Left ventricle myocardium inferior (tissue), 1 donor: ENCODE data around the gene GRK7. TPM values are rescaled to one million over a fixed set of nuclear protein-coding genes. Genes with fewer than 3 reads are reported as not detected.
"Not testable (repeated sequence)": the region's sequence is repeated elsewhere in the genome, so short reads cannot be mapped to it uniquely, and the experiment has no call there.

Source experiments
- DNase-seq: peaks from one replicate; pipeline ENCODE4 v3.0.0-alpha.2; 2020
- H3K27ac ChIP-seq: fragments of 200-600 bp; replicated peaks from 2 replicates; pipeline ENCODE4 v1.8.0; 2021
- H3K27me3 ChIP-seq: fragments of 200-600 bp; 2 replicates; pipeline ENCODE4 v1.8.0; 2021; ENCODE audit warnings: low read depth
- H3K36me3 ChIP-seq: fragments of 200-600 bp; 2 replicates; pipeline ENCODE4 v1.8.0; 2021
- H3K4me1 ChIP-seq: fragments of 200-600 bp; 2 replicates; pipeline ENCODE4 v1.8.0; 2021
- H3K4me3 ChIP-seq: fragments of 200-600 bp; 2 replicates; pipeline ENCODE4 v1.8.0; 2021; ENCODE audit warnings: mild to moderate bottlenecking, moderate library complexity
- H3K9me3 ChIP-seq: fragments of 200-600 bp; replicated peaks from 2 replicates; pipeline ENCODE4 v1.8.0; 2021
- intact Hi-C: fragments of 100-400 bp; cut with micrococcal nuclease; formaldehyde crosslinking; loops from one replicate; pipeline ENCODE4 v1.11.0; 2022
- total RNA-seq: library from RNA; stranded (reverse); fragmentation: NEBNext Ultra II Directional; extraction: Animal tissue kit (Norgen Biotek cat#: 25700); gene quantifications from one replicate; pipeline ENCODE4 v1.2.1, GENCODE V29; 2021
- TF ChIP-seq, protein P1 (sequence below): fragments of 200-600 bp; IDR thresholded peaks from 2 replicates; pipeline ENCODE4 v1.8.0; 2021; ENCODE audit warnings: antibody characterized with exemption, mild to moderate bottlenecking, borderline replicate concordance
- donor health status: DM: no; HTN: yes; CAD: no; lungs with severe emphysema.

GRK7 gene
- total RNA-seq, 1 donor from 2014 or later = not detected

DNA sequence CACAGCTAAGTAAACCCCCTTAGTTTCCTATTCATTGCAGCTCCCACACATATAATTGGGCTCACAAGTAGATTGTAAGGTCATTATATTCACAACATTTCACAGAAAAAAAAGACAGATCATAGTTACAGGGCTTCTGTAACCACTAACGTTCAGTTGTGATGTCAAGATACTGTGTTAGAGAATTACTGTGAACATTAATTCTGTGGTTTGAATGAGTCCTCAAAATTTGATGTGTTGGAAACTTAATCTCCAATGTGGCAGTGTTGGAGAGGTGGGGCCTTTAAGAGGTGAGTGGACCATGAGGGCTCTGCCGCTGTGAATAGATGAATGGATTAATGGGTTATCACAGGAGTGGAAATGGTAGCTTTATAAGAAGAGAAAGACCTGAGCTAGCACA is 21.3 kb downstream of the GRK7 start:
- TF ChIP-seq, protein P1, sequence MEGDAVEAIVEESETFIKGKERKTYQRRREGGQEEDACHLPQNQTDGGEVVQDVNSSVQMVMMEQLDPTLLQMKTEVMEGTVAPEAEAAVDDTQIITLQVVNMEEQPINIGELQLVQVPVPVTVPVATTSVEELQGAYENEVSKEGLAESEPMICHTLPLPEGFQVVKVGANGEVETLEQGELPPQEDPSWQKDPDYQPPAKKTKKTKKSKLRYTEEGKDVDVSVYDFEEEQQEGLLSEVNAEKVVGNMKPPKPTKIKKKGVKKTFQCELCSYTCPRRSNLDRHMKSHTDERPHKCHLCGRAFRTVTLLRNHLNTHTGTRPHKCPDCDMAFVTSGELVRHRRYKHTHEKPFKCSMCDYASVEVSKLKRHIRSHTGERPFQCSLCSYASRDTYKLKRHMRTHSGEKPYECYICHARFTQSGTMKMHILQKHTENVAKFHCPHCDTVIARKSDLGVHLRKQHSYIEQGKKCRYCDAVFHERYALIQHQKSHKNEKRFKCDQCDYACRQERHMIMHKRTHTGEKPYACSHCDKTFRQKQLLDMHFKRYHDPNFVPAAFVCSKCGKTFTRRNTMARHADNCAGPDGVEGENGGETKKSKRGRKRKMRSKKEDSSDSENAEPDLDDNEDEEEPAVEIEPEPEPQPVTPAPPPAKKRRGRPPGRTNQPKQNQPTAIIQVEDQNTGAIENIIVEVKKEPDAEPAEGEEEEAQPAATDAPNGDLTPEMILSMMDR = no peak
- DNase-seq = no peak
- no peaks in the 10 kb centered on the region for H3K4me1 ChIP-seq
- H3K27ac ChIP-seq = no peak overlapping the region
- intact Hi-C loops = loop anchor here (10.0 kb wide), 1 partner anchor 120 kb away; no protein-coding TSS in a partner anchor
- no peaks in the 10 kb centered on the region for H3K36me3 ChIP-seq
- no peak overlapping the region for H3K4me3 ChIP-seq
- H3K9me3 ChIP-seq = no peaks in the 10 kb centered on the region
- no peaks in the 10 kb centered on the region for H3K27me3 ChIP-seq

DNA sequence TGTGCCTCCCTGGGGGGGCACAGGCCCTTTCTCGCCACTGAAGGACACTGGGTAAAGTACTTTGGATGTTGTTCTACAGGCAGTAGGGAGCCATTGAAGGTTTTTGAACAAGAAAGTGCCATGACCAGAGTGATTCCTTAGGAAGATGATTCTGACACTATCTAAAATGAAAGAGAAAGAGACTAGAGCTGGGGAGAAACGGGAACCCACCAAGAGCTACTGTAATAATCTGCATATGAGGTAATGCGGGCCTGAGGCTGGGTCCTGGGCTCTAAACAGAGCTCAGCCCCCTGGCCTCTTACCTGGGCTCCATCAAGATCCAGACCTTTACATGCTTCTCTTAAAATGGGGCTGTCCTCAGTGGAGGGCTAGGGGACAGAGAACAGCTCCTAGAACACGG is 24.9 kb downstream of the GRK7 start:
- H3K4me3 ChIP-seq = no peak overlapping the region
- no peaks in the 10 kb centered on the region for H3K9me3 ChIP-seq
- no peak overlapping the region for H3K27ac ChIP-seq
- intact Hi-C loops = loop anchor here (10.0 kb wide), 1 partner anchor 117 kb away; no protein-coding TSS in a partner anchor
- TF ChIP-seq, protein P1 = no peak
- DNase-seq = no peak
- H3K27me3 ChIP-seq = no peaks in the 10 kb centered on the region
- no peaks in the 10 kb centered on the region for H3K4me1 ChIP-seq
- H3K36me3 ChIP-seq = no peaks in the 10 kb centered on the region

DNA sequence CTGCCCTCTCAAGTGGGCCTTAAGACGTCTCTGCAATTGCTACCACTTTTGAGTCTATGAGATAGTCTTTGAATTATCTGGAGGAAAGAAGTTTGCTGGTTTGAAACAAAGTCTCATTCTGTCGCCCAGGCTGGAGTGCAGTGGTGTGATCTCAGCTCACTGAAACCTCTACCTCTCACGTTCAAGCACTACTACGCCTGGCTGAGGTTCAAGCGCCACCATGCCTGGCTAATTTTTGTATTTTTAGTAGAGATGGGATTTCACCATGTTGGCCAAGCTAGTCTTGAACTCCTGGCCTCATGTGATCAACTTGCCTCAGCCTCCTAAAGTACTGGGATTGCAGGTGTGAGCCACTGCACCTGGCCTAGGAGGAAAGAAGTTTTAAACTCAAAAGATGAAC is 25.5 kb downstream of the GRK7 start:
- intact Hi-C loops = loop anchor here (10.0 kb wide), 1 partner anchor 116 kb away; no protein-coding TSS in a partner anchor
- not testable (repeated sequence) for DNase-seq, H3K27ac ChIP-seq, H3K36me3 ChIP-seq, H3K9me3 ChIP-seq, H3K4me3 ChIP-seq, H3K27me3 ChIP-seq, H3K4me1 ChIP-seq

DNA sequence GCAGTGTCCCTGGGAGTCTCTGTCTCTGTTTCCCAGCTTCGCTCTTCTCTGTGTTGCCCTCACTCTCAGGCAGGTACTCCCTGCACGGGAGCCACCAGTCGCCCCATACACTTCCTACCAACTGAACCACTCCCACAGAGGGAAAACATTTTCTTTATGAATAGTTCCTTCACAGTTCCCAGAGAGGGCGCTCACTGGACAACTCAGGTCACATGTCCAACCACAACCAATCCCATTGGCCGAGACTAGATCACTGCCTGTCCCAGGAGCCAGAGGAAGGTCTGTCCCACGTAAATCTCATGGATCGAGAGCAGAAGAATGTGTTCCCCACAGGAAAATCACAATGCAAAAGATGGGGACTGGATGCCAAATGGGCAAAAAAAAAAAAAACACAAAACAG is 26.1 kb downstream of the GRK7 start:
- DNase-seq = no peak
- Histone ChIP-seq H3K4me1 (no peaks in the 10 kb centered on the region), H3K4me3 (no peak overlapping the region), H3K27me3 (no peaks in the 10 kb centered on the region), H3K9me3 (no peaks in the 10 kb centered on the region), H3K27ac (no peak overlapping the region), H3K36me3 (no peaks in the 10 kb centered on the region)
- intact Hi-C loops = loop anchor here (10.0 kb wide), 1 partner anchor 116 kb away; no protein-coding TSS in a partner anchor
- TF ChIP-seq, protein P1 = no peak

DNA sequence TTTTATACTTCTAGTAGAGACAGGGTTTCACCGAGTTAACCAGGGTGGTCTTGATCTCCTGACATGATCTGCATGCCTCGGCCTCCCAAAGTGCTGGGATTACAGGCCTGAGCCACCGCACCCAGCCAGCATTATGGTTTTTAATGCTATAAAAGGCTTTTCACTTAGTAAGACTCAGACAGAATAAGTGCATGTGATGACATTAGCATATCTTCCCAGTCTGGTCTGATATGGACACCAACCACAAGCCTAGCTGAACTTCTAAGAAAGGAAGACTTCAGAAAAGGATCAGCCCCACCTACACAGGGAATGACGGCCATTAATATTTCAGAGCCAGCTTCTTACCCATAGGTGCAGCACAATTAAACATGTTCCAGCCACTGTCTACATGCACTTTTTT is 27.0 kb downstream of the GRK7 start:
- intact Hi-C loops = no loop called here
- Histone ChIP-seq H3K4me3 (no peak overlapping the region), H3K27me3 (no peaks in the 10 kb centered on the region), H3K4me1 (no peaks in the 10 kb centered on the region), H3K9me3 (no peaks in the 10 kb centered on the region), H3K27ac (no peak overlapping the region), H3K36me3 (no peaks in the 10 kb centered on the region)
- no peak for DNase-seq
- TF ChIP-seq, protein P1 = no peak

DNA sequence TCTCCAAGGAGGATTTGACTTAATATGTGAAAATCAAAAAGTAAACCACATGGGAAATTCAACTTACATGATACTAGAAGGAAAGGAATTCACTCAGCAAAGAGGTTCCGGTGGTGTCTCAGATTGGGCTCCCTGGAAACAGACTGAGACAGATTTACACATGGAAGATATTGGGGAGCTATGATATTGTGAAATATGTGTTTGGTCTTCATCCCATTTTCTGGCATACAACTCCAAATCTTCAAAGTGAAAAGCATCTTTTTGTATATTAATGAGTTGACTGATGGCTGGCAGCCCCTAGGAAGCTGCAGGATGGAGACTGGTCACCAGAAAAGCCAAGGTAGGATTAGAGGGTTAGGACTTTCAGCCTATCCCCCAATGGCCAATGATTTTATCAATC is 29.3 kb downstream of the GRK7 start:
- Histone ChIP-seq H3K4me3 (no peak overlapping the region), H3K27ac (no peak overlapping the region), H3K4me1 (peaks cover 15% of the 10 kb centered on the region), H3K9me3 (no peaks in the 10 kb centered on the region), H3K36me3 (no peaks in the 10 kb centered on the region), H3K27me3 (no peaks in the 10 kb centered on the region)
- intact Hi-C loops = no loop called here
- TF ChIP-seq, protein P1 = no peak
- DNase-seq = no peak
